Measurements from ENCODE around the gene SPATS1.
"Not testable (repeated sequence)": the region's sequence is repeated elsewhere in the genome, so short reads cannot be mapped to it uniquely, and the experiment has no call there.

Gene SPATS1

DNA sequence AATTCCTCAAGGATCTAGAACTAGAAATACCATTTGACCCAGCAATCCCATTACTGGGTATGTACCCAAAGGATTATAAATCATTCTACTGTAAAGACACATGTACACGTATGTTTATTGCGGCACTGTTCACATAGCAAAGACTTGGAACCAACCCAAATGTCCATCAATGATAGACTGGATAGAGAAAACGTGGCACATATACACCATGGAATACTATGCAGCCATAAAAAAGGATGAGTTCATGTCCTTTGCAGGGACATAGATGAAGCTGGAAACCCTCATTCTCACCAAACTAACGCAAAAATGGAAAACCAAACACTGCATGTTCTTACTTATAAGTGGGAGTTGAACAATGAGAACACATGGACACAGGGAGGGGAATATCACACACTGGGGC is 4.4 kb downstream of the SPATS1 start:
- DNase-seq = not testable (repeated sequence)

DNA sequence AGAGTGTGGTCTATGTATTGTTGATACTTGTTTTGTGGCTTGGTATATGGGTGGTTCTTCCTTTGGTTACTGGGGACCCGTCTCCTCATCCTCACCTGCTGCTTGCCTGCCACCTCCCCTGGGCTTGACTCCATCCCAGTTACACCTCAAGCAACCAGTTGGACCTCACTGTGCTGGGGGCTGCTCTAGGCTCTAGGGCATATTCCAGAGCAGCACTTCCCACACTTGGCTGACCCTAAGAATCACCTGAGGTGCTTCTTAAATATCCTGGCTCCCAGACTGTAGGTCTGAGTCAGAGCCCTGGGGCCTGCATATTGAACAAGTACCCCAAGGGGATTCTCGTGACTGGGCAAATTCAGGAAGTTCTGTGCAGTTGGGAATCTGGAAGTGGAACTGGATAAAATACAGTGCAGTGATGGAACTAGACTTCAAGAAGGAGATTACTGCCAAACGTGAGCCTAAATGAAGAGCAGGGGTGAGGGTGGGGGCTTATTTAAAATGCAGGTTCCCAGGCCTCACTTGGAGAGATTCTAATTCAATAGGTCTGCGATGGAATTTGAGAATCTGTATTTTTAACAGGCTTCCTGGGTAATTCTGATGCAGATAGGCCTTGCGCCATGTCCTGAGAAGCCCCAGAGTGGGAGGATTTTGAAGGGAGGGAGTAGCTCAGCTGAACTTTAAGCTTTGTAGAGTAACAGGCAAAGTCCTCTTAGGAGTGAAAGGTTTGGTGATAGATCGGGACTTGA is 7.6 kb downstream of the SPATS1 start:
- no peak for DNase-seq

GRCh38 chr6:44350650-44350994 is 8.2 kb downstream of the SPATS1 start:
- DNase-seq = not testable (repeated sequence)

DNA sequence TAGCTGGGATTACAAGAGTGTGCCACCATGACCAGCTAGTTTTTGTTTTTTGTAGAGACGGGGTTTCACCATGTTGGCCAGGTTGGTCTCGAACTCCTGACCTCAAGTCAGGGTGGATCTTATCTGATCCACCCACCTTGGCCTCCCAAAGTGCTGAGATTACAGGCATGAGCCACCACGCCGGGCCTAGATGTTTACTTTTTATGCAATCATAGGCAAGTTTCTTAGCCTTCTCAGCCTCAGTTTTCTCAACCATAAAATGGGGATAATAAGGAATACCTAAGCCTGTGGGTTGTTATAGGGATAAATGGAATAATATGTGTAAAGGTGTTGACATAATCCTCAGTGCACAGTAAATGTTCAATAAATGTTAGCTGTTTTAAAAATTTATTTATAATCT is 9.8 kb downstream of the SPATS1 start:
- DNase-seq = no peak

DNA sequence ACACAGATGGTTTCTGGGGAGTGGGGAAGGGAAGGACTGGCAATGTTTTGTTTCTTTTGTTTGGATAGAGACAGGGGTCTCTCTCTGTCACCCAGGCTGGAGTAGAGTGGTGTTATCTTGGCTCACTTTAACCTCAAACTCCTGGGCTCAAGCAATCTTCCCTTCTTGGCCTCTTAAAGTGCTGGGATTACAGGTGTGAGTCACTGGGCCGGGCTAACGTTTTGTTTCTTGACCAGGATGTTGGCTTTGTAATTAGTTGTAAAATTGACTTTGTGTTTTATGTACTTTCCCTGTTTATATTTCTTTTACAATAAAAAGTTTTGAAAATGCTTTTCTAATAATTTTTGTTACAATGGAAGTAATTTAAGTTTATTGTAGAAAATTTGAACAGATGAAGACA is 10.9 kb downstream of the SPATS1 start:
- no peak for DNase-seq

GRCh38 chr6:44355640-44356039 is 13.2 kb downstream of the SPATS1 start:
- no peak for DNase-seq

GRCh38 chr6:44356487-44356886 is 14.0 kb downstream of the SPATS1 start:
- DNase-seq = no peak

GRCh38 chr6:44359973-44360372 is 17.5 kb downstream of the SPATS1 start:
- DNase-seq = no peak

GRCh38 chr6:44361947-44362346 is 19.5 kb downstream of the SPATS1 start:
- no peak for DNase-seq

GRCh38 chr6:44363377-44363926 is 21.0 kb downstream of the SPATS1 start:
- no peak for DNase-seq

DNA sequence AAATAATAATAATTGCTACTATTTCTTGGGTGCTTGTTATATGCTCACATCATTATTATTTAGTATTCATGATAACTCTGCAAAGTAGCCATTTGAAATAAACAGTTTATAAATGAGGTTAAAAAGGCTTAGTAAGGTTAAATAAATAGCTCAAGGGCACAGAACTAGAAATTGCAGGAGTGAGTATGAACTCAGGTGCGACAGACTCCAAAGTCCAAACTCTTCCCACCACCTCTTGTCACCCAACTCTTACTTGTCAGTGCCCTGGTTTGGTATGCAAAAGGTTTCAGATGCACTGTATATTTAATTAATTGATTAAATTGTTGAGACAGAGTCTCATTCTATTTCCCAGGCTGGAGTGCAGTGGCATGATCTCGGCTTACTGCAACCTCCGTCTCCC is 24.3 kb downstream of the SPATS1 start:
- DNase-seq = no peak

DNA sequence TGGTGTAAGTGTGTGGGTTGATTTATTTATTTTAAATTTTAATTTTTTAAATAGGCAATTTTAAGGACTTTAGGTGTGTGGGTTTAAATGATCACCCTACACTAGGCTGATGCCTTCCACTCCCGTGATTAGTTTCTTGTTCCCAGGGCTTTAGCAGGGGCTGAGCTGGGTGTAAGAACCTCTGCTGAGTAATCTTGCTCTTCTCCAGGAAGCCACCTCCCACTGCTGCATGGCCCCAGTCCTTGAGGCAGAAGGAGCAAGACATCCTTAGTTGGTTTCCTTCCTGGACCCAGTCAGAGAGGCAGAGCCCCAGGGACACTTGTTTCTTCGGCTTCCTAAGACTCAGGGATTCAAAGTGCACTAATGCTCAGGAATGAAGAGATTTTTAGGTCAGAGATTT is 25.2 kb downstream of the SPATS1 start:
- no peak for DNase-seq

DNA sequence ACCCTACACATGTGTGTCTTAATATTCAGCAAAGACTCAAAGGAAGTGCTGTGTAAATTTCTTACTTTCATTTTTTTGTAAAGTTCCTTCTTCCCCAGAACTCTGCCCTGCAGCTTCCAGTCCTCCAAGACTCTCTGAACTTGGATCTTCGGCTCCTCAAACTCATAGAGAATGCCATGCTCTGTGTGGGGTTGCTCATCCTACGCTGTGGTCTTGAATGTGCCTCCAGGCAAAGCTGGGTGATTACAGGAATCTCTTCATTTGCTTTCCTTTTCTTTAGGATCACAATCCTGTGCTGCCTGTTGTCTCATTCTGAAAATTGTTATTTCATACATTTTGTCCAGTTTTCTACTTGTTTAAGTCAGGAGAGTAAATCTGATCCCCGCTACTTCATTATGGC is 30.6 kb downstream of the SPATS1 start:
- no peak for DNase-seq

DNA sequence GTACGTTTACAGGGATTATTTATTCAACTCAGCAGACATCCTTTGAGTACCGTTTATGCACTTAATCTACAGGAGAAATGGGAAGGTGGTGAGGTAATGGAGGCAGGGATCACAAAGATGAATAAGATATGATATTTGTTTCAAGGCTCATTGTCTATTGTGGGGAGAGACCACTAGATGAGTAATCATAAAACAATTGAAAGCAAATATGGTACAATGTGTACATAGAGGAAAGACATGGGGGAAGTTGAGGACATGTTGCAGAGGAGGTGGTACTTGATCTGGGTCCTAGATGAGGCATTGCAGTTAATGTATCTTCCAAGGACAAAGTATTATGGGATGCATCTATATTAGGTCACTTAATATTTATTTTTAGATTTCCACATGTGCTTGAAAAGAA is 31.3 kb downstream of the SPATS1 start:
- DNase-seq = no peak

- DNase-seq = no peak
Observed at GRCh38 chr6:44375071-44375470, 32.6 kb downstream of the SPATS1 start.

DNA sequence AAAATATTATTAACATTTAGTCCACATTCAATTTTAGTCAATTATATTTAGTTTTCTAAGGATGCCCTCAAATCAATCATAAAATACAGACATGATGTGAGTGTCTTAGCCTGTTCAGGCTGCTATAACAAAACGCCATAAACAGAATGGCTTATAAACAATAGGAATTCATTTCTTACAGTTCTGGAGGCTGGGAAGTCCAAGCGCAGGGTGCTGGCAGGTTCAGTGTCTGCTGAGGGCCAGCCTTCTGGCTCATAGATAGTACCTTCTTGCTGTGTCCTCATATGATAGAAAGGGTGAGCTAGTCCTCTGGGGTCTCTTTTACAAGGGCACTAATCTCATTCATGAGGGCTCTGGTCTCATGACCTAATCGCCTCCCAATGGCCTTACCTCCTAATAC is 35.0 kb downstream of the SPATS1 start:
- DNase-seq = no peak

GRCh38 chr6:44377971-44378370 is 35.5 kb downstream of the SPATS1 start:
- no peak for DNase-seq

DNA sequence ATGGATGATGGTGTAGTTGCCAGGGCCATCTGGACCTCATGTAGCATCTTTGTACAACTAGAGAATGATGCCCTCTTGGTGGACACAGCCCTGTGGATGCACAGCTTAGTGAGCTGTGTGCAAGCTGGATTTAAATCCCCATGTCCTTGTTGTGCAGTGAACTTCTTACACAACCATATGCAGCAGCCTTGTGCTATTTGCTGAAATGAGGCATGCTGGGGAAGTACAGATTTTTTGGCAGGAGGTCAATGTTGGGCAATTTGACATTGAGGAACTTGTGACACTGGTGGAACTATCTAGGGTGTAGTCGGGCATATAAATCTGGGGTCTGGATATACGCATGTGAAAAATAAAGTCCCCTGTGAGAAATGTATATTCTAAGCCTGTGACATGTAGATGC is 39.3 kb downstream of the SPATS1 start:
- peak in 4 of 14 donors; percentile 7 to 23 (median 12) for DNase-seq

- no peak for DNase-seq
Observed at GRCh38 chr6:44386364-44386928, 44.0 kb downstream of the SPATS1 start.

- peak in 3 of 14 donors; percentile 28 to 51 (median 46) for DNase-seq
Observed at GRCh38 chr6:44386929-44387345, 44.5 kb downstream of the SPATS1 start.

- peak; percentile 67 to 98 (median 90) for DNase-seq
Observed at GRCh38 chr6:44387346-44388134, 45.1 kb downstream of the SPATS1 start, which contains the start of gene CDC5L. TSS of gene CDC5L (plus strand) at chr6:44387706. CDS start at chr6:44387824, 118 bp downstream.

- peak in 1 of 14 donors; percentile 30 for DNase-seq
Observed at GRCh38 chr6:44388135-44388487, 45.7 kb downstream of the SPATS1 start.

DNA sequence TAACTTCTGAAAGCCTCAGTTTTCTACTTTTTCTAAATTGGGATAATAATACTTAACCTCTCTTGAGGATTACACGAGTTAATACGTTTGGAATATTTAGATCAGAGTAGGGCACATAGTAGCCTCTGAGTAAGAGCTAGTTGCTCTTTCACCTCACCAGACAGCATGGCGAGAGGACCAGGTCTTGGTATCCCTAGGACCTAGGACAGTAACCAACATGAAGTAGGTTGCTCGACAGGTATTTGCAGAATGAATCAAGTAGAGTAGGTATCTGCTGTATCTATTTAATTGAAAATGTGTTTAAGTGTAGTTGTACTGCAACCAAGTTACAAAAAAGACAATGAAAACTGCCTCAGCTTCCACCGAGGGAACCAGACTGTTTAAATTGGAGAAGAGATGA is 46.4 kb downstream of the SPATS1 start:
- DNase-seq = no peak
